ENCODE measurements around the gene PTGR3. TPM values are rescaled to one million over a fixed set of nuclear protein-coding genes. Genes with fewer than 3 reads are reported as not detected.

Gene PTGR3
- total RNA-seq, 1 experiment from 2014 or later: 6.9 TPM

GRCh38 chr18:75167759-75168618 is 41.0 kb downstream of the PTGR3 start:
- Histone ChIP-seq H3K27ac (ENCODE audit: low read depth, low read length, poor library complexity, severe bottlenecking) (no peak overlapping the region), H3K27me3 (replicated peaks; ENCODE audit: insufficient read depth, low read depth, low read length, poor library complexity) (no peaks in the 10 kb centered on the region), H3K4me3 (ENCODE audit: low read depth, low read length, poor library complexity, severe bottlenecking) (no peak overlapping the region), H3K36me3 (ENCODE audit: insufficient read depth, low read length, poor library complexity, severe bottlenecking) (no peaks in the 10 kb centered on the region), H3K9me3 (ENCODE audit: low read depth, low read length, poor library complexity, severe bottlenecking) (no peaks in the 10 kb centered on the region), H3K4me1 (ENCODE audit: insufficient read depth, low read length, poor library complexity, severe bottlenecking) (no peaks in the 10 kb centered on the region)
- DNase-seq (ENCODE audit: low spot score): no peak
- BruUV-seq (replicated peaks): no TSS peak
- no peak for TF ChIP-seq EZH2 (IDR thresholded peaks at IDR 0.05; ENCODE audit: borderline replicate concordance, low read depth, low read length, poor library complexity, severe bottlenecking)
- intact Hi-C loops (cut with micrococcal nuclease; ENCODE audit: unreplicated experiment): no loop called here
- ChIA-PET CTCF (no interaction called here), POLR2A (ENCODE audit: low non-redundant PET) (no interaction called here)

- Histone ChIP-seq H3K27ac (ENCODE audit: low read depth, low read length, poor library complexity, severe bottlenecking) (no peak overlapping the region), H3K9me3 (ENCODE audit: low read depth, low read length, poor library complexity, severe bottlenecking) (no peaks in the 10 kb centered on the region), H3K4me3 (ENCODE audit: low read depth, low read length, poor library complexity, severe bottlenecking) (no peak overlapping the region), H3K4me1 (ENCODE audit: insufficient read depth, low read length, poor library complexity, severe bottlenecking) (no peaks in the 10 kb centered on the region), H3K36me3 (ENCODE audit: insufficient read depth, low read length, poor library complexity, severe bottlenecking) (no peaks in the 10 kb centered on the region), H3K27me3 (replicated peaks; ENCODE audit: insufficient read depth, low read depth, low read length, poor library complexity) (no peaks in the 10 kb centered on the region)
- no peak for DNase-seq (ENCODE audit: low spot score)
- intact Hi-C loops (cut with micrococcal nuclease; ENCODE audit: unreplicated experiment): no loop called here
- ChIA-PET CTCF (no interaction called here), POLR2A (ENCODE audit: low non-redundant PET) (no interaction called here)
- TF ChIP-seq CTCF (conservative IDR thresholded peaks at IDR 0.05; ENCODE audit: low read depth, low read length): no peak
- TF ChIP-seq EZH2 (IDR thresholded peaks at IDR 0.05; ENCODE audit: borderline replicate concordance, low read depth, low read length, poor library complexity, severe bottlenecking): no peak
- no TSS peak for BruUV-seq (replicated peaks)
Observed at GRCh38 chr18:75167137-75167536, 41.8 kb downstream of the PTGR3 start.

DNA sequence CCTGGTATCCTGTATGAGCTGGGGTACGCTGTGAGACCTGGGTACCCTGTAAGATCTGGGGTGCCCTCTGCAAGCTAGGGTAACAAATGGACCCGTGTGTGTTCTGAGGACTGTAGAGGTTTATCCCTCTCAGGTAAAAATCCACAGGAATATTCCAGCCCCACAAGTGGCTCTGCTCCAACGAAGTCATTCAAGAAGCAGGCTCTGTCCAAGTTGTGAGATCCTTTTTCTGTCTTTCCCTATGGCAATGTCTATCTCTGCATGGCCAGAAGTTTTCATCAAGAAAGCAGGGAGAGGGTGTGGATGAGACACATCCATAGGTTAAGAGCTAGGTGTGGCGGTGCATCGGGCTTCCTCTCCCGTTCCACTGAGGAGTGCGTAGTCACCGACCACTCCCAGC is 43.0 kb downstream of the PTGR3 start:
- ChIA-PET POLR2A (ENCODE audit: low non-redundant PET) (no interaction called here), CTCF (no interaction called here)
- no peaks in the 10 kb centered on the region for H3K27me3 ChIP-seq (replicated peaks; ENCODE audit: insufficient read depth, low read depth, low read length, poor library complexity)

More for the DNA sequence above, 43.0 kb downstream of the PTGR3 start:
- BruUV-seq (replicated peaks): no TSS peak
- H3K27ac ChIP-seq (ENCODE audit: low read depth, low read length, poor library complexity, severe bottlenecking): no peak overlapping the region
- no peaks in the 10 kb centered on the region for H3K36me3 ChIP-seq (ENCODE audit: insufficient read depth, low read length, poor library complexity, severe bottlenecking)
- H3K4me1 ChIP-seq (ENCODE audit: insufficient read depth, low read length, poor library complexity, severe bottlenecking): no peaks in the 10 kb centered on the region
- H3K9me3 ChIP-seq (ENCODE audit: low read depth, low read length, poor library complexity, severe bottlenecking): no peaks in the 10 kb centered on the region
- no peak for DNase-seq (ENCODE audit: low spot score)
- no peak for TF ChIP-seq EZH2 (IDR thresholded peaks at IDR 0.05; ENCODE audit: borderline replicate concordance, low read depth, low read length, poor library complexity, severe bottlenecking)
- TF ChIP-seq CTCF (conservative IDR thresholded peaks at IDR 0.05; ENCODE audit: low read depth, low read length): no peak
- intact Hi-C loops (cut with micrococcal nuclease; ENCODE audit: unreplicated experiment): no loop called here
- no peak overlapping the region for H3K4me3 ChIP-seq (ENCODE audit: low read depth, low read length, poor library complexity, severe bottlenecking)

Measured in A673 (cell line).